GM19351 (cell line): ENCODE results near the gene B9D2.

ENCODE experiments used
- ATAC-seq: cut with Tn5 transposase; IDR thresholded peaks from one replicate; pipeline ENCODE4 v1.9.1; 2021; ENCODE audit warnings: mild to moderate bottlenecking, moderate library complexity; ENCODE audit not compliant: unreplicated experiment

B9D2 gene

DNA sequence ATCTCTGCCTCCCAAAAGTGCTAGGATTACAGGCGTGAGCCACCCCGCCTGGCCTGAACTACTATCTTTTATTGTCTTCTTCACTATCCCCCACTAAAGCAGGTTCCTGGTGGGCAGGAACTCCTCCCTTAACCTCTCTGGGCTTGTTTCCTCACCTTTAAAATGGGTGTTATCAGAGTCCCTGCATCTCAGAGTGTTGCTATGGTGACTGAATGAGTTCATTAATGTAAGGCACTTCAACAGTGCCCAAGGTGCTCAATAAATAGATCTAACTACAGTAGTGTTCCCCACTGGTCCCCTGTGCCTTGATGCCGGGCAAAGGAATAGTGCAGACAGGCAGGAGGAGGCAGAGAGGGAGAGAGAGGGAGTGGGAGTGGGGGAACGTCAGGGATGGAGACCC lies 33.5 kb downstream of the B9D2 start:
- no peak for ATAC-seq

DNA sequence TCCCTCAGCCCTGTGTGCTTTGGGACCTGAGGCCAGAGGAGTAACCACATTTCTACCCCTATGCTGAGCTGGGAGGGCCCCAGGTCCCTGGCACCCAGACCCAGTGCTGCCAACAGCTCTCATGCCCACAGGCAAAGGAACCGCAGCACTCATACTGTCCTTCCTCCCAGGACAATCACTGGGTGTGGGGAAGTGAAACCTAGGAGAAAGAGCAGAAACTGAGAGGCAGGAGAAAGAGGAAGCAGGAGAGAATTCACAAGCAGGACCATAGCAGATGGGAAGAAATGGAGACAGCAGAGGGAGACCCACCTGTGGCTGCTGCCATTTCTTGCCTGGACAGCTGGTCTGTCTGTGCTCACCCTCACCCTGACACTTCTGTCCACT lies 35.1 kb downstream of the B9D2 start:
- no peak for ATAC-seq

DNA sequence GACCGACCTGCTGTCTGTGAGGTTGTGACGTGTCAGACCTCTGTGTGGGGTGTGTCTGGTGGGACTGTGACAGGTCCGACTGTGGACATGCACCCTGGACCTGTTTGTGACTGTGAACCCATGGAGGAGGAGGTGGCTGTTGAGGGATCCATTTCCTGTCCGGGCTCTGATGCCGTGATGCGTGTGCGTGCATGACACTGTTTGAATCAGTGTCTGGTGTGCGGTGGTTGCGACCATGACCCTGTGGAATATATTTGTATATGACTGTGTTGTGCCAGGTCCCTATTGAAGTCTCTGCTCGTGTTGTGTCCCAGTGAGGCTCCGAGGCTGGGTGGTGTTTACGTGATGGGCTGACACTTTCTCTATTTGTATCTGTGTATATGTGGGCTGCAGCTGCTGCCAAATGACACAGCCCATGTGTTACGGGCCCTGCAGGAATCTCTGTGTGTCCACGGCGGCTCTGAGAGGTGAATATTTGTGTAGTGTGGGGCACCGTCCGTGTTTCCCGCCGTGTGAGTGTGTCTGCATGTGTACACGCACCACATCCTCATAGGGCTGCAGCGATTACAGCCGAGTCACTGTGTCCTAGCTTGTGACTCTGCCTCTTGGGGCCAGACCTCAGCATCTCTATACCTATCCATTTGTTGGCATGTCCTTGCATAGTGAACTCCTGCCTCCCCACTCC lies 35.6 kb downstream of the B9D2 start:
- peak; percentile 2 for ATAC-seq

DNA sequence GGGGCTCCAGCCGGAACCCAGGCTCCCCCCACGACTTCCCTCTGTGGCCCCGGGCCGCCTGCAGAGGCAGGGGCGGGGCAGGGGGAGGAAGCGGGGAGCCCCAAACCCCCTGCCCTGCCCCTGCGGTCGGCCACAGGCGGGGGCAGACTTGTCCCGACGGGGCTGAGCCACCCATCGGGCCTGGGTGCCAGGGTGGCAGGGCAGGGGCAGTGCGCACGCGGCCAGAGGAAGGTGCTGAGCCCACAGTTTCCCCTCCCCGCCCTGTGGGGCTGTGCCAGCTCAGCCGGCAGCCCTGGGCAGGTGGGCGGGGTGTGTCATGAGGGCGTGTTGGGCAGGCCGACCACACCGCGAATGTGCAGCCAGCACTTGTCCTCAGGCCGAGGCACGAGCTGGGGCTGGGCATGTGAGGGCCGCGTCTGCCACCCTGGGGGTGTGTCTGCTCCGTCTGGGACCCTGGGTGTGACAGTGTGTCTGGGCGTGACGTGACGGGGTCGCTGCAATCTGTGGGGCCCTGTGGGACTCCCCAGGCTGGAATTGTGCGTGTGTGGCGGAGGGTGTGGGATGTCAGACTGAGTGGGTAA lies 36.3 kb downstream of the B9D2 start:
- ATAC-seq: peak; percentile 51

DNA sequence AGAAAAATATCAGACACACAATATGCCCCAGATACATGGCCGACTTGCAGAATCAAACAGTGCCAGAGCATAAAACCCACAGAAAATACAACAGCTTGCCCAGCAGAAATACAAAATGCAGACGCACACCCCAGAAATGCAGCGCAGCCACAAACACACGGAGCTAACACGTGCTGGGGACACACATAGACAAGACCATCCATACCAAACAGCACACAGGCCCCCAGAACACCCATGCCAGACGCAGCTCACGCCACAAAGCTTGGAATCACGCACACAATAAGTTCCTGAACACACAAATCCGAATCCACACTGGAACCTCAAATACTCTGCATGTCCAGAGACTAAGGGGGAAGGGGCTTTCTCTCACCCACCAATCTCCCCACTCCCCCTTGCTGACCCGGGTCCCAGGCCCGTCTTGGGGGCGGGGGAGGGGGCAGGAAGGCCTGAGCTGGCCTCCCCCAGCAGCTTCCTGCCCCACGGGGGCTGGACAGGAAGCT lies 36.8 kb downstream of the B9D2 start:
- no peak for ATAC-seq

DNA sequence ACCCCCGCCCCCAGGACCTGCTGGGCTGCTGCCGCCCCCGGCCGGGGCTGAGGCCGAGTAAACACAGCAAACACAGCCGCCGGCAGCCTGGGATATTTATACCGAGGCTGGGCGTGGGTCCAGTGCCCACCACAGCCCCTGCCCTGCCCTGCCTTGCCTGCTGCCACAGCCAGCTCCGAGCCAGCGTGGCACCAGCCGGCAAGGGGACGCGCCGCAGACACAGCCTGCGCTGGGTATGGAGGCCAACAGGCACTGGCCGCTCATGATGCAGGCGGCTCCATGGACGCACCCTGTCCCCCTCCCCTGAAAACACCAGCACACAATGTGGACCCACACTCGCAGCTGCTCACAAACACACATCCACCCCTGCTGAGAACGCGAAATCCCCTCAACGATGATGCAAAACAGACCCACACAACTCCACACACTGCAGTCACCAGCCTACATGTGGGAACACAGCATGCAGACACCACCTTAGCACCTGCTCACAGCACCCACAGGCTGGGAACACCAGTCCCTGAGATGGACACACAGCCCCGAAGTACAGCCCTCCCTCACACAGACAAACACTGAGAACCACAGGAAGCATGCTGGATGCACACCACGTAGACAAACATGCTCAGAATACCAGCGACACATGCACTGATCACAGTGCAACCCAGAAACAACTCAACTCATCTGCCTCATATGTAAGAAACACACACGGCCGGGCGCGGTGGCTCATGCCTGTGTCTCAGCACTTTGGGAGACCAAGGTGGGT lies 37.8 kb downstream of the B9D2 start:
- no peak for ATAC-seq

DNA sequence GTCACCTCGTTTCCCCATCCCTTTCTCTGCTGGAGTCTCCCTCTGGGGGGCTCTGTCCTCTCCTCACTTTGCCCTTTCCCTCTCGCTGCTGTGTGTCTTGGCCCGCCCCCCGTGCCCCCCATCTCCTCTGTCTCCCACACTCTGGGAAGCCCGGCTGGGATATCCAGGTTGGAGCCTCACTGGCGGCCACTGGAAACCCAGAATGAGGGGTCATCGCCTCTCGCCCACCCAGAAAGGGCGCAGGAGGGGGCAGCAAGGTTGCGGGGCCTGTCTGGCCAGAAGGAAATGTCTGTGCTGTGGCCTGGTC lies 38.4 kb downstream of the B9D2 start:
- no peak for ATAC-seq

DNA sequence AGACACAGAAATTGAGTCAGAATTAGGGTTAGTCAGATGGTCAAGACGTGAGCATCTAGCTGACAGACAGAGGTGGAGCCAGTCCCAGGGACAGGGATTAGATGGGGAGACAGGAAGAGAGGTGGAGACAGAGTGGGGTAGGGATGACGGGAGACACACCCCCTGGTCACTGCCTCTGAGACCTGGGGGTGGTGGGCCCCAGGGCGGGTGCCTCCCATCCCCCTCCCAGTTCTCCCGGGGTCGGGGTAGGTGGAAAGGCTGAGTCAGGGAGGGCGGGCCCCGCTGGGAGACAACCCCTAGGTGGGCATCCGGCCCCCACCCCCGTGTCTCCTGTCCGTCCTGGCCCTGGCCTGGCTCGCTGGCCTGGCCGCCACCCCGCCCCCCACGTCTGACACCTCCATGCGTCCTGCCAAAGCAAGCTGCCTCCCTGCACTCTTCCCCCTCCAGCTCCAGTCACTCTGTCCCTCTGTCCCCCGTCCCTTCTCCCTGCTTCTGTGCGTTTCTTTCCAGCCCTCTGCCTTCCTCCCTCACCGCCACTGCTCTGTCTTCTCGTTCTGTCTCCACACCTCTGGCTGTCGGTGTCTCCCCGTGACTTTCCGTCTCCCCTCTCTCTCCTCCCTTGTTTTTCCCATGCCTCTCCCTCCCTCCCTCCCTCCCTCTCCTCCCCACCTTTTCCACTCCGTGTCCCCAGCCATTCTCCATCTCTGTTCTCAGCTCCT lies 38.9 kb downstream of the B9D2 start:
- ATAC-seq: no peak

DNA sequence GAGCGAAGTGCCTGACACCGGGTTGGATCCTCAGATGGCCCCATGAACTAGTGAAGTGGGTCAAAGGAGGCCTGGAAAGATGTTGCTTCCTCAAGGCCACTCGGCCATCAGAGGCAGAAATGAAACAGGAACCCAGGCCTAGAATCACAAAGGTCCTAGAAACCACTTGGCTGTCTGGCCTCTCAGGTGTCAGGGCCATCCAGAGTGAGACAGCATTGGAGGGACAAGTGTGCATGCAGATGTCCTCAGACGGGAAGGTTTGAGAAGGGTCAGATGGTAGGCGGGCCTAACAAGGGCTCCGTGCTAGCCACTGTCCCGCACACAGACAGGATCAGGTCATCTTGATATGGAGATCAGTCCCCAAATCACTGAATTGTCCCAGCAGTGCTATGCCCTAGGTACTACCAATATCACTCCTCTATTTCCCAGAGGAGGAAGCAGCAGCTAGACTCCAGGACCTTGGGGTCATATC lies 39.7 kb downstream of the B9D2 start:
- no peak for ATAC-seq

DNA sequence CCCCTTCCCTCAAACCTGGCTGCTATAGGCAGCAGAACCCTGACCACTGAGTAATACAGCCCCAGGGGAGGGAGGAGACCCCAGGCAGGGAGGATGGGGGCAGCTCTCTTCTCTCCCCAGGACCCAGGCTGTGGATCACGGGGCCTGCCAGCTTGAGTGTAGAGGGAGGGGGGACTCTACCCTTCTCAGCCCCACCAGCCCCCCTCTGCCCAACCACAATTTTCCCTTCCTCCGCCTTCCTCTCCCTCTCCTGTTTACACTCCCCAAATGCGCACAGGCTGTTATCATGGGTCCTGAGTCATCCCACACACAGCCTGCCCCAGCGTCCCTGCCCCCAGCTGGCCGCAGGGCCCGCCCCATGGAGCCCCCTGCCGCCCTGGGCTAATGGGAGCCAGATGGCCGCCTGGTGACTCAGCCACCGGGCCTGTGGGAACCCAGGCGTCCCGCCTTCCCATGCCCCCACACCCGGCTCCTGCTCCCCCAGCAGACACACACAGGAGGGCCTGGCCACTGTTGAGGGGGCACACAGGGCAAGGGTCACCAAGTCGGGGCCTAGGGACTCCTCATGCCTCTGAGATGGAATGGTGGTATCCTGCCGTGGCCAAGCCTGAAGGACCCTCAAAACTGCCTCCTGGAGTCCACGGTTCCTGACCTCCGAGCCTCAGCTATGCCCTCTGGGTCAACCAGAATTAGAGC lies 40.4 kb downstream of the B9D2 start:
- no peak for ATAC-seq

DNA sequence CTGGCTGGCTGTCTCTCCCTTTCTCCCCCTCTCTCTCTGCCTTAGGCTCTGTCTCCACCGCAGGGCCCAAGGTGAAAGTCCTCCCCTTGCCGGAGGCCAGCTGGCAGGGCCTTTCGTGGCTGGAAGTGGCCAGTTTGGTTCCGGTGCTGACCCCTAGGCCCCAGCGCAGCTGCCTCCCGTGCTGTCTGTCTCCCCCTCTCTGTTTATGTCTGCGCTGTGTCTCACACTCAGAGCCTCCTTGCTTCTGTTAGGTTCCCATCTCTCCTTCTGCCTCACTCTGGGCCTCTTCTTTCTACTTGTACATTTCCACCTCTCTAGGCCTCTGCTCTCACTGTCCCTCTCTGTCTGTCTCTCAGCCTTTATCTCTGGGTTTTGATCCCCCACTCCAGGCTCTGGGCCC lies 40.9 kb downstream of the B9D2 start:
- ATAC-seq: no peak

DNA sequence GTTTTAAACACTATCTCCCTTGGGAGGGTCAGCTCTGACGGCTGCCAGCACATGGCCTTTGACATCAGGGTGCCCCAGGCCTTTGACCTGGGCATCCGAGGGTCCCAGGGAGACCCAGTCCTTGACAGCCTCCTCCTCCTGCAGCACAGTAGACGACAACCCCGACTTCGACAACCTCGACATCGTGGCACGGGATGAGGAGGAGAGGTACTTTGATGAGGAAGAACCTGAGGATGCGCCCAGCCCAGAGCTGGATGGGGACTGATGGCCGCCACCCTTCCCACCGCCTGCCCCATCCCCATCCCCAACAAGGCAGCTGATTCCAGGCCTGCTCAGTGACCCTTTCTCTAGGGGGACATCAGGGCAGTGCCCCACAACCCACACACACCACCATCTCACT lies 41.5 kb downstream of the B9D2 start:
- no peak for ATAC-seq

DNA sequence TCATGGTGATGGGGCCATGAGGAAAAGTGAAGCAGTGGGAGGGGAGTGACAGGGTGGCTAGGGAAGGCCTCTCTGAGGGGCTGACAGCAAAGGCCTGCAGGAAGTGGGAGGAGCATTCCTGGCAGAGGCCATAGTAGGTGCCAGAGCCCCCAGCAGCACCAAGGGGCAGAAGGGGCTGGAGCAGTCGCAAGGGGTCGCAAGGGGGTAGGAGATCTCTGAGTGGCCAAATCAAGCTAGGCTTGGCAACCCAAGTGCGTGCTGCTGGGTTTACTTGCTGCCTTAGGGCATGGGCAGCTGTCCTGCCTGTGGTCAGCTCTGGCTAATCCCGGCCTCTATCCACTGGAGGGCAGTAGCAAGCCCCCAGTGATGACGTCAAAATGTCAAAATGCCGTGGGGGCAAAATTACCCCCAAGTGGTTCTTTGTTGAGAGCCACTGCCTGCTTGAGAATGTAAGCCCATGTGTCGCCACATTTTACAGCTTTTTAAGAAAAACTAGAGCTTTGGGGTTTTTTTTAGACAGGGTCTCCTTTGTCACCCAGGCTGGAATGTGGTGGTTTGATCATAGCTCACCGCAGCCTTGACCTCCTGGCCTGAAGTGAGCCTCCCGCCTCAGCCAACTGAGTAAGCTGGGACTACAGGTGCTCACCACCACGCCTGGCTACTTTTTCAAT lies 42.2 kb downstream of the B9D2 start:
- no peak for ATAC-seq

DNA sequence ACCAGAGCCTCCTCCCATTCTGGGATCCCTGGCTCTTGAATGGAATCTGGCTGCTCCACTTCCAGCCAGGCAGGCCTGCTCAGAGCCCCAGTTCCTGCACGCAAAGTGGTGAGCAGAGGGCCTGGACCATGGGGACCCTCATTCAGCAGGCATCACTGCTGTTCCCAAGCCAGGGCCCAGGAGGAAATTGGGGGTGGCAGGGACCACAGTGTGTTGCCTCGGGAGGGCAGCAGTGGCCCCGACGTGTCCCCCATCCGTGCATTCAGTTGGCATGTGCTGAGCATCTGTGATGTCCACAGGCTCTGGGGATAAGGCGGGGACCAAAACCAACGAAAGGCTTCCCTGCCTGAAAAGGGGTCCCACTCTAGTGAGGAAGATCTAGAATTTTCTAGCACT lies 42.7 kb downstream of the B9D2 start:
- no peak for ATAC-seq

DNA sequence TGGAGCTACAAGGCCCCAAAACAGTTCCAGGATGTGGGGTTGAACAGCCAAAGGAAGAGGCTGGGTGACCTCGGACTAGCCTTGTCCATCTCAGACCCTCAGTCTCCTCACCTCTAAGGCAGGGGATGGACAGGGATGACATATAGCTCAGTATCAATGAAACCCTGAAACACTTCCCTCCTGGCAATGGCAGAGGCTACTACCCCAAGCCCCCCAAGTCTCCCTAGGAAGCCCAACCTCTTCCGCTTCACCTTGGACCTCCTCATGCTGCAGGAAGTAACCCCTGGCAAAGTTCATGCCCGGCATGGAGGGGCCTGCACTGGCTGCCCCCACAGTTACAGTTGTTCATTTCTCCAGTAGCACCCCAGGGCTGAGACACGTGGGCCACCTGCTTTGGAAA lies 43.4 kb downstream of the B9D2 start:
- no peak for ATAC-seq

DNA sequence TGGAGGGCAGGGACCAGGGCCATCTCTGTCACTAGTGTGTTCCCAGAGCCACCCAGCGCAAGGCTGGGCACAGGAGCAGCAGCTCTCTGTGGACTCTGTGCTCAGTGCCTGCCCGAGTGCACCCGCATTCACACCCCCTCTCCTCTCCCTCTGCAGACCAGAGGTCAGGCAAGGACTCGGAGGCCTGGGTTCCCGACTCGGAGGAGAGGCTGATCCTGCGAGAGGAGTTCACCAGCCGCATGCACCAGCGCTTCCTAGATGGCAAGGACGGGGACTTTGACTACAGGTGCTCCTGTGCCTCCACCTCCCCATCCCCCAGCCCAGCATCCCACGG lies 43.8 kb downstream of the B9D2 start:
- no peak for ATAC-seq

DNA sequence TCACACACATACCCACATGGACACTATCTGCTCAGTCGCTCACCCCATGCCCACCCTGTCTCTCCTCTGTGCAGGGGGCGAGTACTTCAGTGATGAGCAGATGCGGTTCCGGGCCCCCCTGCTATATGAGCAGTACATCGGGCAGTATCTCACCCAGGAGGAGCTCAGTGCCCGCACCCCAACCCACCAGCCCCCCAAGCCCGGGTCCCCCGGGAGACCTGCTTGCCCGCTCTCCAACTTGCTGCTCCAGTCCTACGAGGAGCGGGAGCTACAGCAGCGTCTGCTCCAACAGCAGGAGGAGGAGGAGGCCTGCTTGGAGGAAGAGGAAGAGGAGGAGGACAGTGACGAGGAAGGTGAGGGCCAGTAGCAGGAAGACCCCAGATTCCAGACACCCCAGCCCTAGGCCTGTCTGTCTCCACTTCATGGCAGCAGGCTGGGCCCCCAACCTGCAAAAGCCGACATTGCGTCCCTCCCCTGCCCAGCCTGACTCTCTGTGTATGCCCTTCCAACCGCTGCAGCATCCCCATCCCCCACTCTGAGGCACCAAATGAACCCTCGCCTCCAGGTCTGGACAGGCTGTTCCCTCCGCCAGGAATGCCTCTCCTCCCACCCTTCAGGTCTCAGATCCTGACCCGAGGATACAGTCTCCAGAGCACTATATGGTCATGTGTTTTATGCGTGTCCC lies 44.3 kb downstream of the B9D2 start:
- ATAC-seq: no peak

DNA sequence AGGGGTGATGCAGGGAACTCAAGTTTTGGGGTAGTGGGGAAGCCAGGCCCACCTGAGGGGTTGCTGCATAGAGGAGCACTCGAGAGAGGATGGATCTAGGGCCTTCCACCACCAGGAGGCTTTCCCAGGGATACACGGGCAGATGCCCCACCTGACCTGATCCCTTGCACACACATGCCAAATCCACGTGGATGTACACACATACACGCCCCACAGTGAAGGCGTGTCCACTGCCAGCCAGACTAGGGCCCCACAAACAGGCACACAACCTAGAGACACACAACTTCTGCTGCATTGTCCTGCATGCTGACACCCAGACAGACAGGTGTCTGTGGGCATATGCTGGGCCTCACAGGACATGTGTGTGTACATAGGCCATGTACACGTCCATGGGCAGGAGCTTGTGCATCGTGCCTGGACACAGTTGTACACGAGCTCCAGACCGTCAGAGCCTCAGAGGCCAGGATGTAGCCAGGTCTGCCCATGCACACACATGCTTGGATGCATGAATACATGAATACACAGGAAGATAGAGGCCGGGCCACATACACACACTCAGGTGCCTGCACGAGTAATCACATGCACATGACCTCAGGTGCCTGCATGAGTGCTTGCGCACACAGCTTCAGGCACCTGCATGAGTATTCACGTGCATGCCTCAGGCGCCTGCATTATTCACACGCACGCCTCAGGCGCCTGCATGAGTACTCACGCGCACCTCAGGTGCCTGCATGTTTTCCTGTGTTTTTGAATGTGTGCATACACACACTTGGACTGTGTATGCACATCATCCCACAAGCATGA lies 45.1 kb downstream of the B9D2 start:
- ATAC-seq: no peak

DNA sequence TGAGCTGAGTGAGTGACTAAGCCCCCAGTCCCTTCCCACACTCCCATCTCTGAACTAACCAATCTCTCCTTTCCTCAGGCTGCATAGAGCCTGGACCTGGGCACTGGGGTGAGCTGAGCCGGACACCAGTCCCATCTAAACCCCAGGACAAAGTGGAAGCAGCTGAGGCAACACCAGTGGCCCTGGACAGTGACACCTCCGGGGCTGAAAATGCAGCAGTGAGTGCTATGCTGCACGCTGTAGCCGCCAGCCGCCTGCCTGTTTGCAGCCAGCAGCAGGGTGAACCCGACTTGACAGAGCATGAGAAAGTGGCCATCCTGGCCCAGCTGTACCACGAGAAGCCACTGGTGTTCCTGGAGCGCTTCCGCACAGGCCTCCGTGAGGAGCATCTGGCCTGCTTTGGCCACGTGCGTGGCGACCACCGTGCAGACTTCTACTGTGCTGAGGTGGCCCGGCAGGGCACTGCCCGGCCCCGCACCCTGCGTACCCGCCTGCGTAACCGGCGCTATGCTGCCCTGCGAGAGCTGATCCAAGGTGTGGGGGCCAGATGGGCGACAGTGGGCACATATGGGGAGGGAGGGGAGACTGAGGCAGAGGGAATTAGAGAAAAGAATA lies 47.5 kb downstream of the B9D2 start:
- ATAC-seq: no peak
